ENCODE measurements around the gene TOM1L1. TPM values are rescaled to one million over a fixed set of nuclear protein-coding genes. Genes with fewer than 3 reads are reported as not detected.

Gene TOM1L1
- total RNA-seq, 5 donors from 2014 or later (not counting 1 experiment from before 2014, with no cell fraction given): 0.26 to 0.67 (median 0.49) TPM; not detected in 1

DNA sequence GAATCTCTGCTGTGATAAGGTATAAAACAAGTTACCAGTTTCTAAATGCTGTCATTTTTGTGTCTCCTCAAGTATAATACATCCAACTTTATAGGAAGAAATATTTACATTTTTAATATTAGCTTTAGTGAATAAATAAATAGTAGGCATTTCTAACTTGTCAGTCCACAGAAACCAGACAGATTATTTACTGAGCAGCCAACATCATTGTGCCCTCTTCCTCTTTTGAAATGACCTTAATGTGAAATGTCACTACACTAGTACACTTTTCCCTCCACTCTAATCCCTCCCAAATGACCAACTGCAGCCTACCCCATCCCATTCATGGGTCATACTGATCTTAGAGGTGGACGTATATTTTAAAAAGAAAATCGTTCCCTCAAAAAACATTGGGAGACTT, 77.1 kb downstream of the TOM1L1 start:
- Histone ChIP-seq H3K4me1 (ENCODE audit: control insufficient read depth in 1 of 2, extremely low read depth in 1 of 2, insufficient read depth in 2 of 2, low read length in 2 of 2) (no peaks in the 10 kb centered on the region), H3K36me3 (ENCODE audit: control insufficient read depth in 2 of 2, extremely low read depth in 1 of 2, insufficient read depth in 1 of 2, low read length in 1 of 2) (peaks cover 0 to 4% of the 10 kb centered on the region in 2 donors), H3K27me3 (replicated peaks in 1 of 2; ENCODE audit: control insufficient read depth in 2 of 2, extremely low read depth in 1 of 2, insufficient read depth in 2 of 2, low read length in 1 of 2) (no peaks in the 10 kb centered on the region), H3K27ac (ENCODE audit: low read length) (no peak overlapping the region), H3K4me3 (ENCODE audit: control insufficient read depth in 1 of 2, extremely low read depth in 1 of 2, low read length in 1 of 2) (no peak overlapping the region), H3K9me3 (no peaks in the 10 kb centered on the region)
- H3K9me3 Mint-ChIP-seq: peaks cover 0 to 16% (median 6%) of the 10 kb centered on the region in 3 donors
- H3K27me3 Mint-ChIP-seq: no peaks in the 10 kb centered on the region
- ChIA-PET CTCF (no interaction called here), POLR2A (no interaction called here)
- WGBS (ENCODE audit: insufficient coverage): no CpG with 5 or more reads among the region's 2 CpGs
- H3K4me3 Mint-ChIP-seq: no peak overlapping the region
- no peak for ATAC-seq (replicated peaks in 1 of 4)
- no peak overlapping the region for H3K27ac Mint-ChIP-seq
- peaks cover 16% of the 10 kb centered on the region for H3K36me3 Mint-ChIP-seq
- no peak for DNase-seq
- H3K4me1 Mint-ChIP-seq: peaks cover 5 to 7% (median 6%) of the 10 kb centered on the region in 3 donors

DNA sequence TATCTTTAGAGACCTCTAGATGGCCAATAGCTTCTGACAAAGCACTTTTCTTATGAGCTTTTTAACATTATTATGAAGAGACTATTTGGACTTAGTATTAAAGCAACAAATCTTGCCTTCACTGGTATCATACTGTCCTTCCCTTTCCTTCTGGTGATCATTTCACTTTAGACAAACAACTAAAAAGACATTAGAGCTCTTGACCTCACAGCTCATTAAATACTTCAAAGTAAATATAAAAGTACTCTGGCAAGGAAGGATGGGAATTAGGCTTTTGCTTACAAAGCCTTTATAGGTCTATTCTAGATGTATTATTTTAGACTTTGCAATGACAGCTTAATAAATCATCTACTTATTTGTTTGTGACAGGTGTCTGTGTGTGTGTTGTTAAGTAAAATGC, 79.0 kb downstream of the TOM1L1 start:
- peaks cover 5 to 7% (median 6%) of the 10 kb centered on the region in 3 donors for H3K4me1 Mint-ChIP-seq
- peaks cover 0 to 16% (median 6%) of the 10 kb centered on the region in 3 donors for H3K9me3 Mint-ChIP-seq

DNA sequence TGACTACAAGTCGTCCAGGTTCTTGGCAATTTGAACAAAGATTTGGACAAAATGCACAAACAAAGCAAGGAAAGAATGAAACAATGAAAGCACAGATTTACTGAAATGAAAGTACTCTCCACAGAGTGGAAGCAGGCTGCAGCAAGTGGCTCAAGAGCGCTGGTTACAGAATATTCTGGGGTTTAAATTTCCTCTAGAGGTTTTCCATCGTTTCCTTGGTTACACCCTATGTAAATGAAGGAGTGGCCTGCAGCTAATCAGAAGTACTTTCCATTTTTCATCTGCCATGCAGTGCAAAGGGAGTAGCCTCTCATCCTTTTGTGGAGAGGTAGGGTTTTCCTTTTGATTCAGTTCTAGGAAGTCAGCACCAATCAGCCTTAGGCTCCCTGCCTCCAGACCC, 79.7 kb downstream of the TOM1L1 start:
- H3K4me3 ChIP-seq (ENCODE audit: control insufficient read depth in 1 of 2, extremely low read depth in 1 of 2, low read length in 1 of 2): no peak overlapping the region
- H3K27ac Mint-ChIP-seq: no peak overlapping the region
- H3K4me1 Mint-ChIP-seq: peaks cover 5 to 7% (median 6%) of the 10 kb centered on the region in 3 donors
- DNase-seq (no peak), ATAC-seq (replicated peaks in 1 of 4) (no peak)
- H3K9me3 ChIP-seq: no peaks in the 10 kb centered on the region
- H3K4me3 Mint-ChIP-seq: no peak overlapping the region
- peaks cover 14% of the 10 kb centered on the region for H3K36me3 Mint-ChIP-seq
- no peaks in the 10 kb centered on the region for H3K36me3 ChIP-seq (ENCODE audit: control insufficient read depth in 2 of 2, extremely low read depth in 1 of 2, insufficient read depth in 1 of 2, low read length in 1 of 2)
- CTCF ChIA-PET: no interaction called here
- peaks cover 0 to 16% (median 6%) of the 10 kb centered on the region in 3 donors for H3K9me3 Mint-ChIP-seq
- no peak overlapping the region for H3K27ac ChIP-seq (ENCODE audit: low read length)
- H3K27me3 ChIP-seq (replicated peaks in 1 of 2; ENCODE audit: control insufficient read depth in 2 of 2, extremely low read depth in 1 of 2, insufficient read depth in 2 of 2, low read length in 1 of 2): no peaks in the 10 kb centered on the region
- POLR2A ChIA-PET: no interaction called here
- no peaks in the 10 kb centered on the region for H3K27me3 Mint-ChIP-seq
- no CpG with 5 or more reads among the region's 3 CpGs for WGBS (ENCODE audit: insufficient coverage)
- no peaks in the 10 kb centered on the region for H3K4me1 ChIP-seq (ENCODE audit: control insufficient read depth in 1 of 2, extremely low read depth in 1 of 2, insufficient read depth in 2 of 2, low read length in 2 of 2)

More for the DNA sequence above, 79.0 kb downstream of the TOM1L1 start:
- Histone ChIP-seq H3K4me3 (ENCODE audit: control insufficient read depth in 1 of 2, extremely low read depth in 1 of 2, low read length in 1 of 2) (no peak overlapping the region), H3K4me1 (ENCODE audit: control insufficient read depth in 1 of 2, extremely low read depth in 1 of 2, insufficient read depth in 2 of 2, low read length in 2 of 2) (no peaks in the 10 kb centered on the region), H3K27me3 (replicated peaks in 1 of 2; ENCODE audit: control insufficient read depth in 2 of 2, extremely low read depth in 1 of 2, insufficient read depth in 2 of 2, low read length in 1 of 2) (no peaks in the 10 kb centered on the region), H3K36me3 (ENCODE audit: control insufficient read depth in 2 of 2, extremely low read depth in 1 of 2, insufficient read depth in 1 of 2, low read length in 1 of 2) (no peaks in the 10 kb centered on the region), H3K27ac (ENCODE audit: low read length) (no peak overlapping the region), H3K9me3 (no peaks in the 10 kb centered on the region)
- Mint-ChIP-seq H3K27ac (no peak overlapping the region), H3K4me3 (no peak overlapping the region), H3K36me3 (peaks cover 14% of the 10 kb centered on the region), H3K27me3 (no peaks in the 10 kb centered on the region)
- no peak for ATAC-seq (replicated peaks in 1 of 4)
- no peak for DNase-seq
- POLR2A ChIA-PET: interaction anchor here in 1 of 2 donors (0.6 kb wide), 1 partner anchor 18 kb away, joined by 3 read pairs; no protein-coding TSS in a partner anchor
- CTCF ChIA-PET: interaction anchor here in 1 of 2 donors (0.6 to 1.0 kb wide), 2 partner anchors 14 to 377 kb away, joined by 3 to 4 read pairs; no protein-coding TSS in a partner anchor

DNA sequence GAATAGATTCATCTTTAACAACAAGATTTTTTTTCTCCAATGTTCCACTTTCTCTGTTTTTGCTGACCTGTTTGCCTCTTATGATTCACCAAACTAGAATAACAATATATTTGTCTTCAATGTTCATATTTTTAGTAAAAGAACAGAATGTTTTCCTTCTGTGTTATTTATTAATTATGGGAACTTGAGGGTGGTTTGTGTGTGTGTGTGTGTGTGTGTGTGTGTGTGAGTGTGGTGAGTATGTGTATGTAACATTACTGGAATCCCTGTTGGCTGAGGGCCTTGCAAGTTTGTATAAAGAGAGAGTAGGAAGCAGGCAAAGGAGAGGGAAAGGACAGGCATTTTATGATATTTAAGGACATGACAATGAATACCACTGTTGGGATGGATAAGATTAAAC, 81.7 kb downstream of the TOM1L1 start:
- H3K9me3 Mint-ChIP-seq: peaks cover 0 to 16% (median 6%) of the 10 kb centered on the region in 3 donors
- no peak for DNase-seq

DNA sequence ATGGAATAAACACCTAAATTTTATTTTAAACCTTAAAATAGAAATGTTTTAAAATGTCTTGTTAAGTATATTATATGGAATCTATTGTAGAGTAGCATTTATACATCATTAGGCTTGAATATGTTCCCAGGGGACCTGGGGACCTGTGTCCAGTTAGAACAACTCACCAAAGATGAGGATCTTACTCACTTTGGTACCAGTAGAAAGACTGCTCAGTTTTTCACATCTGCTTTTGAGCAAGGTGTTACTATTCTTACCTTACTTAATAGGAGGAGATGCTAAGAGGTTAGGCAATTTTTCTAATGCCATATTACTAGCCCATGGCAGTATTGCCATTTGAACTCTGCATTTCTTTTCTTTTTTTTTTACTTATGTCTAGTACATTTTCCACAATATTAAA, 82.6 kb downstream of the TOM1L1 start:
- no peak overlapping the region for H3K4me3 Mint-ChIP-seq
- peaks cover 0 to 16% (median 6%) of the 10 kb centered on the region in 3 donors for H3K9me3 Mint-ChIP-seq
- H3K4me1 ChIP-seq (ENCODE audit: control insufficient read depth in 1 of 2, extremely low read depth in 1 of 2, insufficient read depth in 2 of 2, low read length in 2 of 2): no peaks in the 10 kb centered on the region
- ChIA-PET CTCF (no interaction called here), POLR2A (no interaction called here)
- H3K4me3 ChIP-seq (ENCODE audit: control insufficient read depth in 1 of 2, extremely low read depth in 1 of 2, low read length in 1 of 2): no peak overlapping the region
- H3K36me3 ChIP-seq (ENCODE audit: control insufficient read depth in 2 of 2, extremely low read depth in 1 of 2, insufficient read depth in 1 of 2, low read length in 1 of 2): no peaks in the 10 kb centered on the region
- H3K36me3 Mint-ChIP-seq: peaks cover 14% of the 10 kb centered on the region
- H3K27me3 ChIP-seq (replicated peaks in 1 of 2; ENCODE audit: control insufficient read depth in 2 of 2, extremely low read depth in 1 of 2, insufficient read depth in 2 of 2, low read length in 1 of 2): no peaks in the 10 kb centered on the region
- DNase-seq: no peak
- no peak overlapping the region for H3K27ac ChIP-seq (ENCODE audit: low read length)
- H3K27me3 Mint-ChIP-seq: no peaks in the 10 kb centered on the region
- H3K27ac Mint-ChIP-seq: no peak overlapping the region
- no peaks in the 10 kb centered on the region for H3K9me3 ChIP-seq
- ATAC-seq (replicated peaks in 1 of 4): no peak
- no peaks in the 10 kb centered on the region for H3K4me1 Mint-ChIP-seq

More for the DNA sequence above, 81.7 kb downstream of the TOM1L1 start:
- H3K4me3 Mint-ChIP-seq: no peak overlapping the region
- H3K27ac Mint-ChIP-seq: no peak overlapping the region
- Histone ChIP-seq H3K4me3 (ENCODE audit: control insufficient read depth in 1 of 2, extremely low read depth in 1 of 2, low read length in 1 of 2) (no peak overlapping the region), H3K9me3 (no peaks in the 10 kb centered on the region), H3K27me3 (replicated peaks in 1 of 2; ENCODE audit: control insufficient read depth in 2 of 2, extremely low read depth in 1 of 2, insufficient read depth in 2 of 2, low read length in 1 of 2) (no peaks in the 10 kb centered on the region), H3K27ac (ENCODE audit: low read length) (no peak overlapping the region), H3K36me3 (ENCODE audit: control insufficient read depth in 2 of 2, extremely low read depth in 1 of 2, insufficient read depth in 1 of 2, low read length in 1 of 2) (no peaks in the 10 kb centered on the region), H3K4me1 (ENCODE audit: control insufficient read depth in 1 of 2, extremely low read depth in 1 of 2, insufficient read depth in 2 of 2, low read length in 2 of 2) (no peaks in the 10 kb centered on the region)
- peaks cover 14% of the 10 kb centered on the region for H3K36me3 Mint-ChIP-seq
- ATAC-seq (replicated peaks in 1 of 4): no peak
- H3K27me3 Mint-ChIP-seq: no peaks in the 10 kb centered on the region
- ChIA-PET POLR2A (no interaction called here), CTCF (no interaction called here)
- no peaks in the 10 kb centered on the region for H3K4me1 Mint-ChIP-seq

DNA sequence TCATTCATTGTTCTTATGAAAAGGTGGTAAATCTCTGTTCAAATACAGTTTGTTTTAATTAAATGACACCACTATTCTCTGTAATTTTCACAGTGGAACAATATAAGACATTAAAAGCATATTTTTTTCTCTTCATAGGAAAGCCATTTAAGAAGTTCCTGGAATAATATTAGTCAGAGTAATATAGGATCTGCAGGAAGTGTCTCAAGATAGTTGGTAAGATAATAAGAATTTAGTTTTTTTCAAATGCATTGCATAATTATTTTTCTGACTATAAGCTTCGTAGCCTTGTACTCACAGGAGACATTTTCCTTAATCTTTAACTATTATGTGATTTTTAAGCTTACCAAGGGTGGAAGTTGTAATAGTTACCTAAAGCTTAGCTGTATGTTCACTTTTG, 84.8 kb downstream of the TOM1L1 start:
- H3K9me3 Mint-ChIP-seq: peaks cover 0 to 6% (median 0%) of the 10 kb centered on the region in 3 donors
- Histone ChIP-seq H3K4me1 (ENCODE audit: control insufficient read depth in 1 of 2, extremely low read depth in 1 of 2, insufficient read depth in 2 of 2, low read length in 2 of 2) (no peaks in the 10 kb centered on the region), H3K36me3 (ENCODE audit: control insufficient read depth in 2 of 2, extremely low read depth in 1 of 2, insufficient read depth in 1 of 2, low read length in 1 of 2) (no peaks in the 10 kb centered on the region), H3K27ac (ENCODE audit: low read length) (no peak overlapping the region), H3K4me3 (ENCODE audit: control insufficient read depth in 1 of 2, extremely low read depth in 1 of 2, low read length in 1 of 2) (no peak overlapping the region), H3K9me3 (no peaks in the 10 kb centered on the region), H3K27me3 (replicated peaks in 1 of 2; ENCODE audit: control insufficient read depth in 2 of 2, extremely low read depth in 1 of 2, insufficient read depth in 2 of 2, low read length in 1 of 2) (no peaks in the 10 kb centered on the region)
- ChIA-PET POLR2A (no interaction called here), CTCF (interaction anchor here (1.0 to 1.3 kb wide), 2 partner anchors 11 to 529 kb away, joined by 3 read pairs; no protein-coding TSS in a partner anchor)
- H3K4me3 Mint-ChIP-seq: no peak overlapping the region
- no peaks in the 10 kb centered on the region for H3K27me3 Mint-ChIP-seq
- ATAC-seq (replicated peaks in 1 of 4): no peak
- H3K4me1 Mint-ChIP-seq: no peaks in the 10 kb centered on the region
- no peak for DNase-seq
- no peak overlapping the region for H3K27ac Mint-ChIP-seq
- no CpG with 5 or more reads among the region's 1 CpG for WGBS (ENCODE audit: insufficient coverage)
- peaks cover 6% of the 10 kb centered on the region for H3K36me3 Mint-ChIP-seq

DNA sequence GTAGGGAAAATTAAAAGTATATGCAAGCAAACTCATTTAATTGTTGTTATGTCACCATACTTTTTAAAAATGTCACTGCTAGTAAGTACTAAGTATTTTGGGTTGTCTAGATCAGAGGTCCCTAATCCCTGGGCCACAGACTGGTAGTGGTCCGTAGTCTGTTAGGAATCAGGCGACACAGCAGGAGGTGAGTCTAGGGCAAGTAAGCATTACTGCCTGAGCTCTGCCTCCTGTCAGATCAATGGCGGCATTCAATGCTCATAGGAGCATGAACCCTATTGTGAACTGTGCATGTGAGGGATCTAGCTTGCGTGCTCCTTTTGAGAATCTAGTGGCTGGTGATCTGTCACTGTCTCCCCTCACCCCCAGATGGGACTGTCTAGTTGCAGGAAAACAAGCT, 89.5 kb downstream of the TOM1L1 start:
- peaks cover 12% of the 10 kb centered on the region for H3K36me3 Mint-ChIP-seq
- H3K27me3 Mint-ChIP-seq: no peaks in the 10 kb centered on the region
- Histone ChIP-seq H3K4me1 (ENCODE audit: control insufficient read depth in 1 of 2, extremely low read depth in 1 of 2, insufficient read depth in 2 of 2, low read length in 2 of 2) (no peaks in the 10 kb centered on the region), H3K4me3 (ENCODE audit: control insufficient read depth in 1 of 2, extremely low read depth in 1 of 2, low read length in 1 of 2) (no peak overlapping the region), H3K27me3 (replicated peaks in 1 of 2; ENCODE audit: control insufficient read depth in 2 of 2, extremely low read depth in 1 of 2, insufficient read depth in 2 of 2, low read length in 1 of 2) (no peaks in the 10 kb centered on the region), H3K36me3 (ENCODE audit: control insufficient read depth in 2 of 2, extremely low read depth in 1 of 2, insufficient read depth in 1 of 2, low read length in 1 of 2) (peaks cover 0 to 2% of the 10 kb centered on the region in 2 donors), H3K9me3 (no peaks in the 10 kb centered on the region), H3K27ac (ENCODE audit: low read length) (no peak overlapping the region)
- 100% methylated on average over 1 of the region's 4 CpGs for WGBS (ENCODE audit: insufficient coverage)
- ChIA-PET POLR2A (no interaction called here), CTCF (interaction anchor here in 1 of 2 donors (0.7 kb wide), 1 partner anchor 101 kb away, joined by 3 read pairs; no protein-coding TSS in a partner anchor)
- DNase-seq (no peak), ATAC-seq (replicated peaks in 1 of 4) (no peak)
- no peaks in the 10 kb centered on the region for H3K9me3 Mint-ChIP-seq
- no peak overlapping the region for H3K4me3 Mint-ChIP-seq
- H3K4me1 Mint-ChIP-seq: no peaks in the 10 kb centered on the region
- H3K27ac Mint-ChIP-seq: no peak overlapping the region

Data from T-cell (primary cell).